ENCODE data around the gene ABLIM2. TPM values are rescaled to one million over a fixed set of nuclear protein-coding genes. Genes with fewer than 3 reads are reported as not detected.

ABLIM2 gene
- total and polyA plus RNA-seq, 2 of the 4 experiments (the other 2 are of a cell fraction): under 0.01 to 0.10 TPM

- Histone ChIP-seq H3K79me1 (ENCODE audit: low read depth in 1 of 2, low read length in 2 of 2) (no peaks in the 10 kb centered on the region), H3K18ac (ENCODE audit: low read depth, low read length) (no peak overlapping the region), H3K27me3 (ENCODE audit: control insufficient read depth, insufficient read depth, low read length) (peaks cover 4% of the 10 kb centered on the region), H2AFZ (replicated peaks; ENCODE audit: low read length, poor library complexity) (no peak overlapping the region), H3K4me2 (ENCODE audit: low read depth, low read length) (no peak overlapping the region), H2BK15ac (ENCODE audit: low read depth, low read length) (no peak overlapping the region), H3K23ac (ENCODE audit: low read depth, low read length) (no peak overlapping the region), H2BK5ac (ENCODE audit: low read depth, low read length, poor library complexity, severe bottlenecking) (no peak overlapping the region), H4K5ac (ENCODE audit: low read depth, low read length) (no peak overlapping the region), H2BK120ac (ENCODE audit: low read depth, low read length) (no peak overlapping the region), H3K9ac (ENCODE audit: low read depth, low read length) (no peak overlapping the region), H4K20me1 (ENCODE audit: insufficient read depth, low read length) (no peaks in the 10 kb centered on the region), H3K9me1 (ENCODE audit: insufficient read depth, low read length) (peaks cover 10% of the 10 kb centered on the region; the same call in 1 of the 2 replicates), H4K91ac (ENCODE audit: insufficient read depth, low read depth, low read length) (no peak overlapping the region), H2BK20ac (ENCODE audit: low read depth, low read length) (no peak overlapping the region), H3K9me3 (ENCODE audit: control insufficient read depth, insufficient read depth, low read length) (no peaks in the 10 kb centered on the region), H2AK9ac (replicated peaks; ENCODE audit: low read depth, low read length, poor library complexity) (no peak overlapping the region), H4K8ac (ENCODE audit: low read depth in 2 of 2, low read length in 2 of 2) (no peak overlapping the region), H3K36me3 (ENCODE audit: control insufficient read depth, insufficient read depth, low read length) (no peaks in the 10 kb centered on the region), H3K4me3 (ENCODE audit: insufficient read depth, low read depth, low read length) (no peak overlapping the region), H3K4me1 (ENCODE audit: control insufficient read depth, insufficient read depth, low read length) (peaks cover 17% of the 10 kb centered on the region), H3K14ac (replicated peaks; ENCODE audit: low read depth, low read length) (no peak overlapping the region), H3K27ac (ENCODE audit: insufficient read depth, low read length) (no peak overlapping the region), H3K56ac (ENCODE audit: extremely low read depth, insufficient read depth, low read length) (no peak overlapping the region), H2AK5ac (ENCODE audit: low read depth, low read length) (no peak overlapping the region), H3K4ac (ENCODE audit: low read depth, low read length) (no peak overlapping the region)
- intact Hi-C loops (cut with micrococcal nuclease): no loop called here
- dilution Hi-C loops (cut with HindIII; ENCODE audit: low sequenced_read_pairs, unreplicated experiment): no loop called here
- no peak for DNase-seq
- ChIA-PET POLR2A (ENCODE audit: unreplicated experiment) (no interaction called here), CTCF (no interaction called here)
- BruUV-seq (replicated peaks): no TSS peak
- WGBS, 2 experiments (ENCODE audit: extremely low coverage in 2 of 2, insufficient read length in 1 of 2): 92% methylated on average over 4 of the region's 7 CpGs; no CpG with 5 or more reads in 1 of the 2 experiments
- in situ Hi-C loops (cut with MboI; ENCODE audit: low sequenced_read_pairs): loop anchor here (25.0 kb wide), 1 partner anchor 409 kb away; no protein-coding TSS in a partner anchor
- no peak for ATAC-seq (ENCODE audit: low read depth)
- TF ChIP-seq NFE2L2 (IDR thresholded peaks at IDR 0.05; ENCODE audit: low read depth, low read length): no peak
- no peak for TF ChIP-seq POLR2A (IDR thresholded peaks at IDR 0.05; ENCODE audit: low read depth, low read length)
- no peak for TF ChIP-seq CEBPB (IDR thresholded peaks at IDR 0.05; ENCODE audit: low read depth, low read length)
- TF ChIP-seq, protein P1, sequence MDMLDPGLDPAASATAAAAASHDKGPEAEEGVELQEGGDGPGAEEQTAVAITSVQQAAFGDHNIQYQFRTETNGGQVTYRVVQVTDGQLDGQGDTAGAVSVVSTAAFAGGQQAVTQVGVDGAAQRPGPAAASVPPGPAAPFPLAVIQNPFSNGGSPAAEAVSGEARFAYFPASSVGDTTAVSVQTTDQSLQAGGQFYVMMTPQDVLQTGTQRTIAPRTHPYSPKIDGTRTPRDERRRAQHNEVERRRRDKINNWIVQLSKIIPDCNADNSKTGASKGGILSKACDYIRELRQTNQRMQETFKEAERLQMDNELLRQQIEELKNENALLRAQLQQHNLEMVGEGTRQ (IDR thresholded peaks at IDR 0.05; ENCODE audit: low read depth, low read length): no peak
- TF ChIP-seq MXI1 (IDR thresholded peaks at IDR 0.05; ENCODE audit: borderline replicate concordance, low read depth, low read length): no peak
- no peak for TF ChIP-seq CTCF (conservative IDR thresholded peaks at IDR 0.05; ENCODE audit: low read depth, low read length)
- TF ChIP-seq FOS (IDR thresholded peaks at IDR 0.05; ENCODE audit: low read depth, low read length): no peak
- TF ChIP-seq CHD1 (IDR thresholded peaks at IDR 0.05; ENCODE audit: low read depth, low read length): no peak
- no peak for TF ChIP-seq MAFK (IDR thresholded peaks at IDR 0.05; ENCODE audit: low read depth, low read length)
Measured at GRCh38 chr4:8203052-8203401, 44.4 kb upstream of the ABLIM2 start.
